ENCODE data around the gene BRD2.

The BRD2 gene

GRCh38 chr6:33001685-33002084 lies 33.3 kb downstream of the BRD2 start:
- DNase-seq, result no peak

- no peak for DNase-seq
These were observed 36.5 kb downstream of the BRD2 start for GRCh38 chr6:33004940-33005339.

- DNase-seq, result no peak
These were observed 39.5 kb downstream of the BRD2 start for GRCh38 chr6:33007831-33008400.

GRCh38 chr6:33008944-33009861 lies 40.8 kb downstream of the BRD2 start, which contains the start of gene HLA-DOA:
TSS of gene HLA-DOA (minus strand) at chr6:33009591.
- no peak for DNase-seq

- no peak for DNase-seq
These were observed 42.0 kb downstream of the BRD2 start for GRCh38 chr6:33010356-33010755.

- DNase-seq, result no peak
These were observed 45.2 kb downstream of the BRD2 start for GRCh38 chr6:33013608-33014007.

GRCh38 chr6:33014841-33015634 lies 46.6 kb downstream of the BRD2 start:
- peak; percentile 53 for DNase-seq

GRCh38 chr6:33015798-33016197 lies 47.4 kb downstream of the BRD2 start:
- no peak for DNase-seq

GRCh38 chr6:33017018-33017417 lies 48.6 kb downstream of the BRD2 start:
- DNase-seq, result no peak

- DNase-seq, result no peak
These were observed 49.4 kb downstream of the BRD2 start for GRCh38 chr6:33017694-33018353.

- no peak for DNase-seq
These were observed 50.0 kb downstream of the BRD2 start for GRCh38 chr6:33018418-33018817.

GRCh38 chr6:33018904-33019303 lies 50.5 kb downstream of the BRD2 start:
- no peak for DNase-seq

- DNase-seq, result no peak
These were observed 51.0 kb downstream of the BRD2 start for GRCh38 chr6:33019372-33019771.

- no peak for DNase-seq
These were observed 53.5 kb downstream of the BRD2 start for GRCh38 chr6:33021917-33022316.

GRCh38 chr6:33023536-33023935 lies 55.1 kb downstream of the BRD2 start:
- no peak for DNase-seq

- no peak for DNase-seq
These were observed 56.1 kb downstream of the BRD2 start for GRCh38 chr6:33024521-33024920.

GRCh38 chr6:33028220-33028849 lies 59.9 kb downstream of the BRD2 start:
- no peak for DNase-seq

- no peak for DNase-seq
These were observed 61.2 kb downstream of the BRD2 start for GRCh38 chr6:33029328-33030184.

- DNase-seq, result no peak
These were observed 61.9 kb downstream of the BRD2 start for GRCh38 chr6:33030245-33030644.
